DMS79 (cell line): ENCODE measurements around the gene APH1B.

ENCODE experiments used
- DNase-seq: peaks from one replicate; lab custom pipeline; 2025; lab: John Stamatoyannopoulos, UW

APH1B gene

GRCh38 chr15:63254991-63255390 lies 22.4 kb upstream of the APH1B start:
- no peak for DNase-seq

- DNase-seq, result no peak
These were observed 21.9 kb upstream of the APH1B start for GRCh38 chr15:63255489-63255990.

- no peak for DNase-seq
These were observed 20.8 kb upstream of the APH1B start for GRCh38 chr15:63256433-63257274.

- DNase-seq, result no peak
These were observed 18.7 kb upstream of the APH1B start for GRCh38 chr15:63258658-63259057.

- no peak for DNase-seq
These were observed 16.6 kb upstream of the APH1B start for GRCh38 chr15:63260791-63261190.

- DNase-seq, result no peak
These were observed 16.1 kb upstream of the APH1B start for GRCh38 chr15:63261311-63261710.

- no peak for DNase-seq
These were observed 13.9 kb upstream of the APH1B start for GRCh38 chr15:63263519-63263918.

- DNase-seq, result no peak
These were observed 12.6 kb upstream of the APH1B start for GRCh38 chr15:63264688-63265293.

- DNase-seq, result no peak
These were observed 3.0 kb upstream of the APH1B start for GRCh38 chr15:63274427-63274826.

GRCh38 chr15:63276342-63277037 lies 915 bp upstream of the APH1B start:
- no peak for DNase-seq

GRCh38 chr15:63277893-63278456 lies 570 bp downstream of the APH1B start:
- DNase-seq, result no peak

- no peak for DNase-seq
These were observed 5.7 kb downstream of the APH1B start for GRCh38 chr15:63283126-63283525.

- no peak for DNase-seq
These were observed 6.9 kb downstream of the APH1B start for GRCh38 chr15:63284335-63284734.

GRCh38 chr15:63287109-63287508 lies 9.7 kb downstream of the APH1B start:
- DNase-seq, result no peak

- no peak for DNase-seq
These were observed 10.9 kb downstream of the APH1B start for GRCh38 chr15:63288342-63288741.

- DNase-seq, result no peak
These were observed 11.5 kb downstream of the APH1B start for GRCh38 chr15:63288778-63289378.

GRCh38 chr15:63291507-63291906 lies 14.1 kb downstream of the APH1B start:
- no peak for DNase-seq

- DNase-seq, result no peak
These were observed 14.8 kb downstream of the APH1B start for GRCh38 chr15:63292241-63292640.

- no peak for DNase-seq
These were observed 15.4 kb downstream of the APH1B start for GRCh38 chr15:63292771-63293170.

GRCh38 chr15:63294359-63294758 lies 17.0 kb downstream of the APH1B start:
- no peak for DNase-seq

GRCh38 chr15:63295341-63295740 lies 17.9 kb downstream of the APH1B start:
- no peak for DNase-seq

GRCh38 chr15:63296195-63296594 lies 18.8 kb downstream of the APH1B start:
- DNase-seq, result no peak
